GM12878 (cell line): ENCODE data around the gene GSE1.

Source experiments
- CEBPB ChIP-seq, 2 experiments: fragments of 150-350 bp in 1 of 2; IDR thresholded peaks; 2 replicates each; pipeline ENCODE4 v1.6.1; 2012 to 2014; ENCODE audit warnings: low read depth in 2 of 2, low read length in 2 of 2, borderline replicate concordance in 1 of 2, inconsistent platforms in 1 of 2
- CHD2 ChIP-seq: IDR thresholded peaks from 2 replicates; pipeline ENCODE4 v1.6.1; 2011; ENCODE audit warnings: low read depth, low read length, improper control_type of control experiment, borderline replicate concordance
- CREB1 ChIP-seq: IDR thresholded peaks from 2 replicates; pipeline ENCODE4 v1.6.1; 2012; ENCODE audit warnings: low read depth, mild to moderate bottlenecking, inconsistent platforms
- EP300 ChIP-seq, 2 experiments: fragments of 150-350 bp in 1 of 2; IDR thresholded peaks; 2 replicates each; pipeline ENCODE4 v1.6.1; 2011 to 2012; ENCODE audit warnings: low read depth in 2 of 2, low read length in 2 of 2, borderline replicate concordance in 1 of 2, improper control_type of control experiment in 1 of 2, inconsistent platforms in 1 of 2; ENCODE audit not compliant: control insufficient read depth in 1 of 2
- EZH2 ChIP-seq: IDR thresholded peaks from 2 replicates; pipeline ENCODE4 v1.6.1; 2012; ENCODE audit warnings: low read depth, mild to moderate bottlenecking, control low read depth, inconsistent platforms, low read length, borderline replicate concordance; ENCODE audit not compliant: control insufficient read depth
- JUND ChIP-seq: IDR thresholded peaks from 2 replicates; pipeline ENCODE4 v1.6.1; 2012; ENCODE audit warnings: low read depth, mild to moderate bottlenecking, low read length, improper control_type of control experiment, moderate library complexity
- MEF2B ChIP-seq: fragments of 450-650 bp; IDR thresholded peaks from 2 replicates; pipeline ENCODE4 v1.6.1; 2018; ENCODE audit warnings: mild to moderate bottlenecking, moderate library complexity; ENCODE audit not compliant: partially characterized antibody, poor library complexity, severe bottlenecking
- MXI1 ChIP-seq: fragments of 150-350 bp; IDR thresholded peaks from 2 replicates; pipeline ENCODE4 v1.6.1; 2011; ENCODE audit warnings: low read depth, mild to moderate bottlenecking, inconsistent platforms, low read length, improper control_type of control experiment
- POLR2AphosphoS2 ChIP-seq: IDR thresholded peaks from 2 replicates; pipeline ENCODE4 v1.6.1; 2011; ENCODE audit warnings: low read depth, mild to moderate bottlenecking, low read length, improper control_type of control experiment, moderate library complexity
- POLR2AphosphoS5 ChIP-seq: IDR thresholded peaks from 2 replicates; pipeline ENCODE4 v1.6.1; 2011; ENCODE audit warnings: mild to moderate bottlenecking, low read length, inconsistent platforms
- SREBF2 ChIP-seq: IDR thresholded peaks from 2 replicates; pipeline ENCODE4 v1.6.1; 2012; ENCODE audit warnings: mild to moderate bottlenecking, low read length
- STAT3 ChIP-seq: IDR thresholded peaks from 2 replicates; pipeline ENCODE4 v1.6.1; 2011; ENCODE audit warnings: low read depth, low read length, improper control_type of control experiment
- YBX1 ChIP-seq: fragments of 450-650 bp; IDR thresholded peaks from 2 replicates; pipeline ENCODE4 v1.6.1; 2016; ENCODE audit warnings: antibody characterized with exemption
- TF ChIP-seq, protein P1 (sequence below), 3 experiments: IDR thresholded peaks in 2 of 3; conservative IDR thresholded peaks in 1 of 3; 2 replicates each; pipeline ENCODE4 v1.5.1; 2011; ENCODE audit warnings: low read depth in 3 of 3, low read length in 3 of 3, mild to moderate bottlenecking in 3 of 3, control low read depth in 2 of 3, moderate library complexity in 2 of 3, inconsistent platforms in 1 of 3, mixed read lengths in 1 of 3; ENCODE audit not compliant: control insufficient read depth in 2 of 3, insufficient read depth in 1 of 3; ENCODE audit errors: extremely low read depth in 1 of 3

DNA sequence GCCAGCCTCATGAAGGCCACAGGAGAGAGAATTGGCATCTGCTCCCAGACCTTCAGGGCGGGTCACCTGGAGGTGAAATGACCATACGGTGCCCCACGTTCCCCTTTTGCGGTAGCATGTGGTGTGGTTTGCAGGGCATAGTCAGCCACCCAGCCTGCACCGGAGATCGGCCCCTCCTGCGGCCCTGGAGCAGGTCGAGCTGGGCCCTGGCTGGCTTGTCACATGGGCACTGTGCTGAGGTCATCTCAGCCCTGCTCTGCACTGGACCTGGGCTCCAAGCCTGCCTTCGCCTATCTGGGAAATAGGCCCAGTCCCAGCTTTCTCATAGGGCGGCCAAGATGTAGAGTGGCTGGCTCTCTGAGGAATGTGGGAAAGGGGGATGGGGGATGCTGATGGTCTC lies 16.2 kb downstream of the GSE1 start:
- TF ChIP-seq POLR2AphosphoS5 (no peak), MXI1 (no peak), CHD2 (no peak), STAT3 (no peak), CEBPB (IDR thresholded peaks at IDR 0.05; ENCODE audit: borderline replicate concordance in 1 of 2, low read depth in 2 of 2, low read length in 2 of 2) (no peak), POLR2AphosphoS2 (no peak), CREB1 (no peak), SREBF2 (no peak), YBX1 (no peak), EP300 (IDR thresholded peaks at IDR 0.05; ENCODE audit: borderline replicate concordance in 1 of 2, control insufficient read depth in 1 of 2, low read depth in 2 of 2, low read length in 2 of 2) (no peak), MEF2B (no peak), JUND (no peak), EZH2 (no peak)
- TF ChIP-seq, protein P1, sequence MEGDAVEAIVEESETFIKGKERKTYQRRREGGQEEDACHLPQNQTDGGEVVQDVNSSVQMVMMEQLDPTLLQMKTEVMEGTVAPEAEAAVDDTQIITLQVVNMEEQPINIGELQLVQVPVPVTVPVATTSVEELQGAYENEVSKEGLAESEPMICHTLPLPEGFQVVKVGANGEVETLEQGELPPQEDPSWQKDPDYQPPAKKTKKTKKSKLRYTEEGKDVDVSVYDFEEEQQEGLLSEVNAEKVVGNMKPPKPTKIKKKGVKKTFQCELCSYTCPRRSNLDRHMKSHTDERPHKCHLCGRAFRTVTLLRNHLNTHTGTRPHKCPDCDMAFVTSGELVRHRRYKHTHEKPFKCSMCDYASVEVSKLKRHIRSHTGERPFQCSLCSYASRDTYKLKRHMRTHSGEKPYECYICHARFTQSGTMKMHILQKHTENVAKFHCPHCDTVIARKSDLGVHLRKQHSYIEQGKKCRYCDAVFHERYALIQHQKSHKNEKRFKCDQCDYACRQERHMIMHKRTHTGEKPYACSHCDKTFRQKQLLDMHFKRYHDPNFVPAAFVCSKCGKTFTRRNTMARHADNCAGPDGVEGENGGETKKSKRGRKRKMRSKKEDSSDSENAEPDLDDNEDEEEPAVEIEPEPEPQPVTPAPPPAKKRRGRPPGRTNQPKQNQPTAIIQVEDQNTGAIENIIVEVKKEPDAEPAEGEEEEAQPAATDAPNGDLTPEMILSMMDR (IDR thresholded peaks at IDR 0.05 in 2 of 3, conservative IDR thresholded peaks at IDR 0.05 in 1 of 3; ENCODE audit: control insufficient read depth in 2 of 3, extremely low read depth in 1 of 3, insufficient read depth in 1 of 3, low read depth in 3 of 3, low read length in 3 of 3) = no peak
